Iris pigment epithelial cell (primary cell): Measurements from ENCODE around the gene NECTIN2.
"Not testable (repeated sequence)": the region's sequence is repeated elsewhere in the genome, so short reads cannot be mapped to it uniquely, and the experiment has no call there.

Source experiments
- DNase-seq: peaks from one replicate; pipeline ENCODE4 v3.0.0-alpha.2; 2011; ENCODE audit warnings: low read depth

Gene NECTIN2

GRCh38 chr19:44884566-44884965, 38.5 kb downstream of the NECTIN2 start:
- no peak for DNase-seq

- no peak for DNase-seq
These were observed 40.0 kb downstream of the NECTIN2 start for GRCh38 chr19:44886141-44886540.

GRCh38 chr19:44887648-44888047, 41.6 kb downstream of the NECTIN2 start:
- no peak for DNase-seq

DNA sequence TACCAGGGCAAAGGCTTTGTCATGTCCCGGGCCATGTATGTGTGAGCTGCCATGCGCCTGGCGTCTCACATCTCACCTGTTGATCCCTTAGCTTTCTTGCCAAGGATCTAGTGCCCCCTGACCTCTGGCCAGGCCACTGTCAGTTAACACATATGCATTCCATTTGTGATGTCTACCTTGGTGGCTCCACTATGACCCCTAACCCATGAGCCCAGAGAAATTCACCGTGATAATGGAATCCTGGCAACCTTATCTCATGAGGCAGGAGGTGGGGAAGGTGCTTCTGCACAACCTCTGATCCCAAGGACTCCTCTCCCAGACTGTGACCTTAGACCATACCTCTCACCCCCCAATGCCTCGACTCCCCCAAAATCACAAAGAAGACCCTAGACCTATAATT, 42.2 kb downstream of the NECTIN2 start:
- DNase-seq = not testable (repeated sequence)

GRCh38 chr19:44889830-44890365, 43.8 kb downstream of the NECTIN2 start:
- DNase-seq = no peak

DNA sequence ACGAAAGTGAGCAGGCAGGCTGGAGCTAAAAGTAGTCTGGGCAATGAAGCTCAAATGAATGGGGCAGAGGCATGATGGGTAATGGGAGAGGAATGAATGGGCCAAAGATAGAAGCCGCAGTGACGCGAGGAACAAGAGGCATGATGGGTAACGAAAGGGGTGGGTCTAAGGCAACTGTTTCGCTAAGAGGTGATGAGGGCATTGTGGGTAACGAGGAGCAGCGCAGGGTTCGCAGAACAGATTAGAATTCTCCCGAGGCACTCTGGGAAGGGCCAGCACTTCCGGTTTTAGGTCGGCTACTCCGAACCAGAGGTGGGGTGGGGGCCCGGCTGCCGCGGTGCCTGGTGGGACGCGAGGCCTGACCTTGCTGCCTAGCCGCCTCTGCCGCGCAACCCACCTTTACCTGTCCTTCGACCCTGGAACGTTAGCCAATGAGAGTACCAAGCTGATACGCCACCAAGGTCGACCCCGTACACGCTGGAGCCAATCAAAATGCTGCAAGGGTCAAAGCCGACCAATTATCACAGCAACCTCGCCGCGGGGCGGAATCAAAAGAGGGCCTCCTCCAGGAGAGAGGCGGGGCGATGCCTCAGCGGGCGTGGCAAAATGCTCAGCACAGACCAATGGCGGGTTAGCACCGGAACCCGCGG, 44.4 kb downstream of the NECTIN2 start:
- peak; percentile 100 for DNase-seq

GRCh38 chr19:44891016-44891882, 45.2 kb downstream of the NECTIN2 start, which contains the start of gene TOMM40:
TOMM40 (plus strand) TSS chr19:44891254; CDS start chr19:44891416, 162 bp downstream.
- DNase-seq = peak; percentile 99

DNA sequence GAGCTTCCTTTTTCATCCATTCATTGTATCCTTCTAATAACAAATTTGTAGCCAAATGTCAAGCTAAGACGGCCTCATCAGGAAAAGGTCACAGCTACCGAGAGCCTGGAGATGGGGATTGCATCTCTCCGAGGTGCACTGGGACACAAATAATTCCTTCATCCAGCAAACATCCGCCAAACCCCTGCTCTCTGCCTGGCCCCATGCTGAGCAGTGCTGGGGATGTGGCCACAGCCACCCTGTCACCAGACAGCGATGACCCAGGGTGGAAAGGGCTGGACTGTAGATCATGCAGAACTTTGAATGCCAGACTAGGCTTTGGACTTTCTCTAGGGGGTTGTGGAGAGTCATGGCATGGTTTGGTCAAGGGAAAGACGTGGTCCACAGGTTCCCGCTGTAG, 46.8 kb downstream of the NECTIN2 start:
- DNase-seq = no peak

GRCh38 chr19:44893332-44894051, 47.4 kb downstream of the NECTIN2 start:
- no peak for DNase-seq

GRCh38 chr19:44894052-44894400, 47.9 kb downstream of the NECTIN2 start:
- no peak for DNase-seq

GRCh38 chr19:44894946-44895345, 48.8 kb downstream of the NECTIN2 start:
- no peak for DNase-seq

- no peak for DNase-seq
These were observed 51.7 kb downstream of the NECTIN2 start for GRCh38 chr19:44897835-44898234.

DNA sequence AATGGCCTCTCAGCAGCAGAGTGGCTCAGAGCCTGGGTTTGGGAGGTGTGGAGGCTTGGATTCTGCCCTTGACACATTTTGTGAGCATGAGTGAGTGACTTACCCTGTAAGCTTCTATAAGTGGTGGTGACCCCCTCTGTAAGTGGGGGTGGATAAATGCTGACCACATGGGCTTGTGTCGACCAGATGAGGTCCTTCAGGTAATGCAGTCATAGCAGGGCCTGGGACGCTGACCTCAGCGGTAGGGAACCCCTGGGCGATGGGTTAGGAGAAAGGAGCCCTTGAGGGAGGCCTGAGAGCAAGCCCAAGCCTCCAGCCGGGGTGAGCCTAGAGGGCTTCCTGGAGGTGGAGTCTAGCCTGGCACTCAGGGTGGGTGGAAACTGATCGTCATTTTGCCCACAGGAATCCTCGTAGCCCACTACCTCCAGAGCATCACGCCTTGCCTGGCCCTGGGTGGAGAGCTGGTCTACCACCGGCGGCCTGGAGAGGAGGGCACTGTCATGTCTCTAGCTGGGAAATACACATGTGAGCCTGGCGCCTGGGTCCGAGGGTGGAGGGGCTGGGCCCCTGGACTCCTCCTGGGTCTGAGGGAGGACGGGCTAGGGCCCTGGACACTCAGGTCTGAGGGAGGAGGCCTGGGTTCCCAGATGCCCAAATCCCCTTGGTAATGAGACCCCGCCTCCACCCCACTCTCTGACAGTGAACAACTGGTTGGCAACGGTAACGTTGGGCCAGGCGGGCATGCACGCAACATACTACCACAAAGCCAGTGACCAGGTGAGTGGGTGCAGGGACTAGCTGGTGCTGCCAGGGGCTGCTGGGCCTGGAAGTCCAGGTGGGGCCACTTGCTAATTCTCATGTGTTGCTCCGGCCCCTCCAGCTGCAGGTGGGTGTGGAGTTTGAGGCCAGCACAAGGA, 54.5 kb downstream of the NECTIN2 start:
- no peak for DNase-seq

DNA sequence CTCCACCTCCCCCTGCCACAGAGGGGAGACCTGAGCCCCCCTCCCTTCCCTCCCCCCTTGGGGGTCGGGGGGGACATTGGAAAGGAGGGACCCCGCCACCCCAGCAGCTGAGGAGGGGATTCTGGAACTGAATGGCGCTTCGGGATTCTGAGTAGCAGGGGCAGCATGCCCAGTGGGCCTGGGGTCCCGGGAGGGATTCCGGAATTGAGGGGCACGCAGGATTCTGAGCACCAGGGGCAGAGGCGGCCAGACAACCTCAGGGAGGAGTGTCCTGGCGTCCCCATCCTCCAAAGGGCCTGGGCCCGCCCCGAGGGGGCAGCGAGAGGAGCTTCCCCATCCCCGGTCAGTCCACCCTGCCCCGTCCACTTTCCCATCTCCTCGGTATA, 57.1 kb downstream of the NECTIN2 start:
- DNase-seq = no peak

GRCh38 chr19:44903602-44904425, 57.7 kb downstream of the NECTIN2 start:
- peak; percentile 59 for DNase-seq

GRCh38 chr19:44904426-44904994, 58.4 kb downstream of the NECTIN2 start:
- no peak for DNase-seq

DNA sequence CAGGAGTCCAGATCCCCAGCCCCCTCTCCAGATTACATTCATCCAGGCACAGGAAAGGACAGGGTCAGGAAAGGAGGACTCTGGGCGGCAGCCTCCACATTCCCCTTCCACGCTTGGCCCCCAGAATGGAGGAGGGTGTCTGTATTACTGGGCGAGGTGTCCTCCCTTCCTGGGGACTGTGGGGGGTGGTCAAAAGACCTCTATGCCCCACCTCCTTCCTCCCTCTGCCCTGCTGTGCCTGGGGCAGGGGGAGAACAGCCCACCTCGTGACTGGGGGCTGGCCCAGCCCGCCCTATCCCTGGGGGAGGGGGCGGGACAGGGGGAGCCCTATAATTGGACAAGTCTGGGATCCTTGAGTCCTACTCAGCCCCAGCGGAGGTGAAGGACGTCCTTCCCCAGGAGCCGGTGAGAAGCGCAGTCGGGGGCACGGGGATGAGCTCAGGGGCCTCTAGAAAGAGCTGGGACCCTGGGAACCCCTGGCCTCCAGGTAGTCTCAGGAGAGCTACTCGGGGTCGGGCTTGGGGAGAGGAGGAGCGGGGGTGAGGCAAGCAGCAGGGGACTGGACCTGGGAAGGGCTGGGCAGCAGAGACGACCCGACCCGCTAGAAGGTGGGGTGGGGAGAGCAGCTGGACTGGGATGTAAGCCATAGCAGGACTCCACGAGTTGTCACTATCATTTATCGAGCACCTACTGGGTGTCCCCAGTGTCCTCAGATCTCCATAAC, 59.5 kb downstream of the NECTIN2 start, which contains the start of gene APOE:
TSS of gene APOE (plus strand) at position 360 of the 724 bp plus-strand sequence. CDS start 829 bp downstream, outside the sequence.
- DNase-seq = no peak

DNA sequence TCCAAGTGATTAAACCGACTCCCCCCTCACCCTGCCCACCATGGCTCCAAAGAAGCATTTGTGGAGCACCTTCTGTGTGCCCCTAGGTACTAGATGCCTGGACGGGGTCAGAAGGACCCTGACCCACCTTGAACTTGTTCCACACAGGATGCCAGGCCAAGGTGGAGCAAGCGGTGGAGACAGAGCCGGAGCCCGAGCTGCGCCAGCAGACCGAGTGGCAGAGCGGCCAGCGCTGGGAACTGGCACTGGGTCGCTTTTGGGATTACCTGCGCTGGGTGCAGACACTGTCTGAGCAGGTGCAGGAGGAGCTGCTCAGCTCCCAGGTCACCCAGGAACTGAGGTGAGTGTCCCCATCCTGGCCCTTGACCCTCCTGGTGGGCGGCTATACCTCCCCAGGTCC, 61.5 kb downstream of the NECTIN2 start:
- no peak for DNase-seq

- no peak for DNase-seq
These were observed 62.2 kb downstream of the NECTIN2 start for GRCh38 chr19:44908074-44908835.
